Retinal pigment epithelial cell (primary cell): ENCODE results near the gene PNPLA5.

Experiments
- DNase-seq: peaks from one replicate; pipeline ENCODE4 v3.0.0-alpha.2; 2010; ENCODE audit warnings: low read depth
- H3K4me3 ChIP-seq: 2 replicates; pipeline ENCODE4 v1.5.1; 2011; ENCODE audit warnings: mild to moderate bottlenecking, low read length, control low read depth, moderate library complexity
- CTCF ChIP-seq: conservative IDR thresholded peaks from 2 replicates; pipeline ENCODE4 v1.5.1; 2011; ENCODE audit warnings: low read depth, low read length, control low read depth, inconsistent platforms

PNPLA5 gene

GRCh38 chr22:43830931-43831560, 60.8 kb downstream of the PNPLA5 start:
- no peak for TF ChIP-seq CTCF
- no peak overlapping the region for H3K4me3 ChIP-seq
- DNase-seq, result no peak

- no peak for TF ChIP-seq CTCF
- H3K4me3 ChIP-seq, result no peak overlapping the region
- no peak for DNase-seq
Observed at GRCh38 chr22:43829904-43830851, 61.6 kb downstream of the PNPLA5 start.
